ENCODE measurements around the gene KRT28. TPM values are rescaled to one million over a fixed set of nuclear protein-coding genes. Genes with fewer than 3 reads are reported as not detected.

The KRT28 gene
- not detected for total RNA-seq

DNA sequence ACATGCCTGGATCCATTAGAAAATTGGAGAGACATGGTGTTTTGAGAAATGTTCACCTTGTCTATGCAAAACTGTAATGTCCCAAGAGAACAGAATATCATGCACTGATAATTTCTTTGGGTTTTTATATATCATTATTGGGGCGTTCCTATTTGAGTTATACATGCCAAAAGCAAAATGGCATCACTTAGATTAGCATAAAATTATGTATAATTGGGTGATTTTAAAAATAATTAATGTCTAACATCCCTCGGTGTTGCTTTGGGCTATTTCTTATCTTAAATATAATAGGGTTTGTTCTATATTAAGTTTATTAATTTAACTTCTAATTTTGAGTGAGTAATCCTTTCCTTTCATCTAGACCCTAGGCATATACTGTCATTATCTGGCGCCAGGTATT is at the start of gene KRT28:
TSS of gene KRT28 (minus strand) at position 101 of the 400 bp plus-strand sequence. CDS start at position 35, 66 bp downstream.
- Histone ChIP-seq H3K27me3 (peaks cover 0 to 76% (median 0%) of the 10 kb centered on the region in 4 donors), H3K9me3 (no peaks in the 10 kb centered on the region), H3K27ac (no peak within 1 kb of the TSS), H3K4me3 (no peak within 1 kb of the TSS), H3K4me1 (no peaks in the 10 kb centered on the region), H3K36me3 (no peaks in the 10 kb centered on the region)
- no peak for DNase-seq
- intact Hi-C loops (cut with DNase I), result loop anchor here (10.0 kb wide), 1 partner anchor 865 kb away; no protein-coding TSS in a partner anchor
- 75 to 82% methylated on average over 3 of the region's 3 CpGs for WGBS, 2 donors
- no peak for TF ChIP-seq POLR2A (IDR thresholded peaks at IDR 0.05)
- no peak for TF ChIP-seq CTCF (IDR thresholded peaks at IDR 0.05)

GRCh38 chr17:40848583-40849235 is 49.0 kb upstream of the KRT28 start:
- no peaks in the 10 kb centered on the region for H3K36me3 ChIP-seq
- intact Hi-C loops (cut with DNase I), result loop anchor here (5.0 kb wide), 1 partner anchor 114 kb away; no protein-coding TSS in a partner anchor
- no peak overlapping the region for H3K4me3 ChIP-seq
- 52 to 63% methylated on average over 1 of the region's 1 CpG for WGBS, 2 donors
- peaks cover 0 to 27% (median 0%) of the 10 kb centered on the region in 4 donors for H3K27me3 ChIP-seq
- no peak for DNase-seq
- no peaks in the 10 kb centered on the region for H3K9me3 ChIP-seq
- peaks cover 0 to 16% (median 0%) of the 10 kb centered on the region in 3 donors for H3K4me1 ChIP-seq
- no peak for TF ChIP-seq CTCF (IDR thresholded peaks at IDR 0.05)
- no peak for TF ChIP-seq POLR2A (IDR thresholded peaks at IDR 0.05)
- no peak overlapping the region for H3K27ac ChIP-seq

DNA sequence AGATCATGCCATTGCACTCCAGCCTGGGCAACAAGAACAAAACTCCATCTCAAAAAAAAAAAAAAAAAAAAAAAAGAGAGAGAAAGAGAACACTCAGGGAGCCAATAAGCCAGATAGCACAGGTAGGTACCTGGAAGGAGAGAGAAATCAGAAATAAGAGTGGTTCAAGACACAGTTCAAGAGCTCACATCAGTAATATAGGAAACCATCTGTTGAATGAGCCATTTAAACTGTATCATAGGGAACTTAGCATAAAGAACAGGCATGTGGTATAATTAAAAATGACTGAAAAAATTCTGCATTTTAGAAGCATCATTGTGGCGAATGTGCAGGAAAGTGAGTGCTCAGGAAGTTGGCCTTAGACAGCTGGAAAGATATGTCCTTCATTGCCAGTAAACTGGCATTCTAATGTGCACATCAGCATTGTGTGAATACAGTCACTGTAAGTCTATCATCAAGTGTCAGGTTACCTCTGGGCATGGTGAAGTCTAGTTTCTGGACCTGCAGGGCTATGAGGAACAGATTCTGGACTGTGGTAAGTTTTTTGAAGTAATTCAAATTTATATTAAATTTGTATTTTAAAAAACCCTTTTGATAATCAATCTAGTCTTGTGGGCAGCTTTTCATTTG is 46.9 kb upstream of the KRT28 start:
- intact Hi-C loops (cut with DNase I), result loop anchor here (5.0 kb wide), 1 partner anchor 116 kb away; no protein-coding TSS in a partner anchor
- Histone ChIP-seq H3K27me3 (peaks cover 0 to 45% (median 0%) of the 10 kb centered on the region in 4 donors), H3K27ac (no peak overlapping the region), H3K4me3 (no peak overlapping the region), H3K4me1 (peaks cover 0 to 14% (median 0%) of the 10 kb centered on the region in 3 donors), H3K9me3 (no peaks in the 10 kb centered on the region), H3K36me3 (no peaks in the 10 kb centered on the region)
- TF ChIP-seq CTCF (IDR thresholded peaks at IDR 0.05), result no peak
- TF ChIP-seq POLR2A (IDR thresholded peaks at IDR 0.05), result no peak
- whole genome bisulfite sequencing, 2 donors, result 56 to 82% methylated on average over 1 of the region's 1 CpG
- no peak for DNase-seq

GRCh38 chr17:40844671-40845107 is 44.9 kb upstream of the KRT28 start:
- Histone ChIP-seq H3K27me3 (peaks cover 0 to 47% (median 0%) of the 10 kb centered on the region in 4 donors), H3K4me1 (peaks cover 0 to 9% (median 0%) of the 10 kb centered on the region in 3 donors), H3K27ac (no peak overlapping the region), H3K9me3 (no peaks in the 10 kb centered on the region), H3K4me3 (no peak overlapping the region), H3K36me3 (no peaks in the 10 kb centered on the region)
- intact Hi-C loops (cut with DNase I), result loop anchor here (5.0 kb wide), 1 partner anchor 118 kb away; no protein-coding TSS in a partner anchor
- TF ChIP-seq POLR2A (IDR thresholded peaks at IDR 0.05), result no peak
- TF ChIP-seq CTCF (IDR thresholded peaks at IDR 0.05), result no peak
- no peak for DNase-seq
- WGBS, 2 donors, result 56 to 75% methylated on average over 4 of the region's 4 CpGs

- DNase-seq, result no peak
- intact Hi-C loops (cut with DNase I), result no loop called here
Observed at GRCh38 chr17:40843242-40843641, 43.5 kb upstream of the KRT28 start.

More at GRCh38 chr17:40843242-40843641, 43.5 kb upstream of the KRT28 start:
- no peak overlapping the region for H3K27ac ChIP-seq
- 69 to 73% methylated on average over 3 of the region's 3 CpGs for WGBS, 2 donors
- TF ChIP-seq CTCF (IDR thresholded peaks at IDR 0.05), result no peak
- TF ChIP-seq POLR2A (IDR thresholded peaks at IDR 0.05), result no peak
- H3K9me3 ChIP-seq, result no peaks in the 10 kb centered on the region
- H3K4me1 ChIP-seq, result no peaks in the 10 kb centered on the region
- no peaks in the 10 kb centered on the region for H3K36me3 ChIP-seq
- H3K27me3 ChIP-seq, result peaks cover 0 to 47% (median 0%) of the 10 kb centered on the region in 4 donors
- H3K4me3 ChIP-seq, result no peak overlapping the region
